Measurements from ENCODE around the gene LRTM1.

DNA sequence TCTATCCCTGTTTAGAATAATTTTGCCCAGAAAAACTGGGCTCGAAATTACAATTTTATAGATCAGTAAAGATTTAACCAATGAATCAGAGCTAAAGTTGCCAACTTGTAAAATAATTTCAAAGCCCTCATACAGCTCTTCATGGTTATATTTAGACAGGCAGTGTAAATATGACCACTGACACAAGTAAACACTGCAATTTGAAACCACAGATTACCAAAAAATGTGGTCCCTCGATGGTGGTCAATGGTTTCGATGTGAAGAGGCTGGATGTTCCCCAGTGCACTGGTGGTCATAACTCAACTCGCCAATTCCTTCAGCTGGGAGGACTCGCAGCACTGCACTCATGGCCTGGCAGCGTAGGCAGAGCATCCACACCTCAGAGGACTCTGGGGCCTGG, 28.6 kb downstream of the LRTM1 start:
- TF ChIP-seq EZH2 (IDR thresholded peaks at IDR 0.05; ENCODE audit: borderline replicate concordance, low read depth, low read length, severe bottlenecking) = no peak
- no peak for TF ChIP-seq POLR2A (IDR thresholded peaks at IDR 0.05; ENCODE audit: low read depth, low read length)
- TF ChIP-seq, protein P1, sequence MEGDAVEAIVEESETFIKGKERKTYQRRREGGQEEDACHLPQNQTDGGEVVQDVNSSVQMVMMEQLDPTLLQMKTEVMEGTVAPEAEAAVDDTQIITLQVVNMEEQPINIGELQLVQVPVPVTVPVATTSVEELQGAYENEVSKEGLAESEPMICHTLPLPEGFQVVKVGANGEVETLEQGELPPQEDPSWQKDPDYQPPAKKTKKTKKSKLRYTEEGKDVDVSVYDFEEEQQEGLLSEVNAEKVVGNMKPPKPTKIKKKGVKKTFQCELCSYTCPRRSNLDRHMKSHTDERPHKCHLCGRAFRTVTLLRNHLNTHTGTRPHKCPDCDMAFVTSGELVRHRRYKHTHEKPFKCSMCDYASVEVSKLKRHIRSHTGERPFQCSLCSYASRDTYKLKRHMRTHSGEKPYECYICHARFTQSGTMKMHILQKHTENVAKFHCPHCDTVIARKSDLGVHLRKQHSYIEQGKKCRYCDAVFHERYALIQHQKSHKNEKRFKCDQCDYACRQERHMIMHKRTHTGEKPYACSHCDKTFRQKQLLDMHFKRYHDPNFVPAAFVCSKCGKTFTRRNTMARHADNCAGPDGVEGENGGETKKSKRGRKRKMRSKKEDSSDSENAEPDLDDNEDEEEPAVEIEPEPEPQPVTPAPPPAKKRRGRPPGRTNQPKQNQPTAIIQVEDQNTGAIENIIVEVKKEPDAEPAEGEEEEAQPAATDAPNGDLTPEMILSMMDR (IDR thresholded peaks at IDR 0.05; ENCODE audit: extremely low read depth in 1 of 2, insufficient read depth in 1 of 2, low read depth in 1 of 2, low read length in 2 of 2) = no peak
